Effector memory CD8-positive, alpha-beta T cell (primary cell): ENCODE measurements around the gene CXCR6.

Experiments
- ATAC-seq: fragments of 150-1000 bp; cut with Tn5 transposase; replicated peaks from 2 replicates; pipeline ENCODE4 v1.10.0; 2021; ENCODE audit warnings: mild to moderate bottlenecking, moderate library complexity
- DNase-seq, 3 experiments: peaks; one replicate each; pipeline ENCODE4 v3.0.0; 2021
- H3K27ac Mint-ChIP-seq, 2 donors: one replicate each; pipeline ENCODE4 v1.8.0; 2022; ENCODE audit warnings: mild to moderate bottlenecking in 2 of 2, mixed read lengths in 2 of 2, moderate library complexity in 2 of 2
- H3K27me3 Mint-ChIP-seq, 2 donors: one replicate each; pipeline ENCODE4 v1.8.0; 2022; ENCODE audit warnings: mixed read lengths in 2 of 2
- H3K36me3 Mint-ChIP-seq: one replicate; pipeline ENCODE4 v1.8.0; 2022; ENCODE audit warnings: mild to moderate bottlenecking, moderate library complexity, mixed read lengths; ENCODE audit not compliant: insufficient read depth
- H3K4me1 Mint-ChIP-seq, 2 donors: one replicate each; pipeline ENCODE4 v1.8.0; 2022; ENCODE audit warnings: low read depth in 2 of 2, mixed read lengths in 2 of 2
- H3K4me3 Mint-ChIP-seq, 2 donors: one replicate each; pipeline ENCODE4 v1.8.0; 2022; ENCODE audit warnings: mild to moderate bottlenecking in 2 of 2, mixed read lengths in 2 of 2, moderate library complexity in 2 of 2
- H3K9me3 Mint-ChIP-seq, 2 donors: one replicate each; pipeline ENCODE4 v1.8.0; 2022; ENCODE audit warnings: mixed read lengths in 2 of 2

CXCR6 gene

GRCh38 chr3:45912435-45912834 lies 30.8 kb upstream of the CXCR6 start:
- Mint-ChIP-seq H3K27ac (peak overlapping the region in 1 of 2 donors; percentile 52), H3K36me3 (peaks cover 29% of the 10 kb centered on the region), H3K27me3 (no peaks in the 10 kb centered on the region), H3K4me1 (peaks cover 52 to 68% of the 10 kb centered on the region in 2 donors), H3K4me3 (peak overlapping the region in 1 of 2 donors; percentile 5), H3K9me3 (no peaks in the 10 kb centered on the region)
- DNase-seq, result no peak
- ATAC-seq, result no peak

GRCh38 chr3:45914362-45915058 lies 28.8 kb upstream of the CXCR6 start:
- H3K4me3 Mint-ChIP-seq, result peak overlapping the region; percentile 72 to 81
- no peak for ATAC-seq
- no peaks in the 10 kb centered on the region for H3K27me3 Mint-ChIP-seq
- peaks cover 38% of the 10 kb centered on the region for H3K36me3 Mint-ChIP-seq
- H3K9me3 Mint-ChIP-seq, result no peaks in the 10 kb centered on the region
- DNase-seq, result no peak
- peak overlapping the region; percentile 28 to 94 for H3K27ac Mint-ChIP-seq
- peaks cover 41 to 54% of the 10 kb centered on the region in 2 donors for H3K4me1 Mint-ChIP-seq

- Mint-ChIP-seq H3K36me3 (peaks cover 39% of the 10 kb centered on the region), H3K4me3 (peak overlapping the region; percentile 72 to 81), H3K27ac (peak overlapping the region; percentile 85 to 94), H3K9me3 (no peaks in the 10 kb centered on the region), H3K4me1 (peaks cover 37 to 49% of the 10 kb centered on the region in 2 donors), H3K27me3 (no peaks in the 10 kb centered on the region)
- ATAC-seq (no peak), DNase-seq (no peak)
Observed at GRCh38 chr3:45915059-45915439, 28.2 kb upstream of the CXCR6 start.

- Mint-ChIP-seq H3K27me3 (no peaks in the 10 kb centered on the region), H3K4me1 (peaks cover 33 to 45% of the 10 kb centered on the region in 2 donors), H3K36me3 (peaks cover 45% of the 10 kb centered on the region), H3K4me3 (peak overlapping the region; percentile 72 to 81), H3K27ac (peak overlapping the region; percentile 85 to 94), H3K9me3 (no peaks in the 10 kb centered on the region)
- peak; percentile 84 for ATAC-seq
- peak; percentile 51 to 72 (median 71) for DNase-seq
Observed at GRCh38 chr3:45915518-45916231, 27.6 kb upstream of the CXCR6 start.

GRCh38 chr3:45917146-45917898 lies 25.9 kb upstream of the CXCR6 start:
- Mint-ChIP-seq H3K4me1 (peaks cover 40 to 41% of the 10 kb centered on the region in 2 donors), H3K27ac (peak overlapping the region; percentile 27 to 94), H3K36me3 (peaks cover 55% of the 10 kb centered on the region), H3K4me3 (peak overlapping the region in 1 of 2 donors; percentile 27), H3K27me3 (no peaks in the 10 kb centered on the region), H3K9me3 (no peaks in the 10 kb centered on the region)
- ATAC-seq (no peak), DNase-seq (no peak)

- Mint-ChIP-seq H3K9me3 (no peaks in the 10 kb centered on the region), H3K27ac (peak overlapping the region; percentile 86 to 91), H3K27me3 (no peaks in the 10 kb centered on the region), H3K4me1 (peaks cover 28 to 33% of the 10 kb centered on the region in 2 donors), H3K36me3 (peaks cover 79% of the 10 kb centered on the region), H3K4me3 (peak overlapping the region; percentile 21 to 46)
- ATAC-seq (no peak), DNase-seq (no peak)
Observed at GRCh38 chr3:45921158-45922038, 21.9 kb upstream of the CXCR6 start.

- Mint-ChIP-seq H3K27me3 (no peaks in the 10 kb centered on the region), H3K9me3 (no peaks in the 10 kb centered on the region), H3K4me1 (peaks cover 22 to 27% of the 10 kb centered on the region in 2 donors), H3K27ac (peak overlapping the region; percentile 86 to 91), H3K36me3 (peaks cover 78% of the 10 kb centered on the region), H3K4me3 (no peak overlapping the region)
- DNase-seq, result no peak
- ATAC-seq, result no peak
Observed at GRCh38 chr3:45922039-45922326, 21.3 kb upstream of the CXCR6 start.

- ATAC-seq, result no peak
- H3K27ac Mint-ChIP-seq, result peak overlapping the region; percentile 50 to 59
- DNase-seq, result no peak
- H3K4me3 Mint-ChIP-seq, result no peak overlapping the region
- H3K27me3 Mint-ChIP-seq, result no peaks in the 10 kb centered on the region
- peaks cover 17 to 30% of the 10 kb centered on the region in 2 donors for H3K4me1 Mint-ChIP-seq
- peaks cover 77% of the 10 kb centered on the region for H3K36me3 Mint-ChIP-seq
- no peaks in the 10 kb centered on the region for H3K9me3 Mint-ChIP-seq
Observed at GRCh38 chr3:45922950-45923590, 20.2 kb upstream of the CXCR6 start.

GRCh38 chr3:45923755-45924154 lies 19.5 kb upstream of the CXCR6 start:
- no peak for ATAC-seq
- H3K4me1 Mint-ChIP-seq, result peaks cover 20 to 30% of the 10 kb centered on the region in 2 donors
- no peak overlapping the region for H3K4me3 Mint-ChIP-seq
- no peaks in the 10 kb centered on the region for H3K9me3 Mint-ChIP-seq
- no peak for DNase-seq
- peak overlapping the region; percentile 50 to 59 for H3K27ac Mint-ChIP-seq
- peaks cover 79% of the 10 kb centered on the region for H3K36me3 Mint-ChIP-seq
- H3K27me3 Mint-ChIP-seq, result no peaks in the 10 kb centered on the region

GRCh38 chr3:45927881-45928280 lies 15.4 kb upstream of the CXCR6 start:
- no peaks in the 10 kb centered on the region for H3K9me3 Mint-ChIP-seq
- no peak overlapping the region for H3K27ac Mint-ChIP-seq
- no peak overlapping the region for H3K4me3 Mint-ChIP-seq
- DNase-seq (no peak), ATAC-seq (no peak)
- H3K4me1 Mint-ChIP-seq, result peaks cover 24 to 28% of the 10 kb centered on the region in 2 donors
- H3K36me3 Mint-ChIP-seq, result peaks cover 81% of the 10 kb centered on the region
- no peaks in the 10 kb centered on the region for H3K27me3 Mint-ChIP-seq

- ATAC-seq, result peak; percentile 93
- peak; percentile 65 to 77 (median 67) for DNase-seq
- Mint-ChIP-seq H3K4me3 (no peak overlapping the region), H3K9me3 (no peaks in the 10 kb centered on the region), H3K36me3 (peaks cover 81% of the 10 kb centered on the region), H3K27ac (peak overlapping the region; percentile 55 to 90), H3K27me3 (no peaks in the 10 kb centered on the region), H3K4me1 (peaks cover 19 to 21% of the 10 kb centered on the region in 2 donors)
Observed at GRCh38 chr3:45929042-45929679, 14.1 kb upstream of the CXCR6 start.

- peak overlapping the region in 1 of 2 donors; percentile 41 for H3K27ac Mint-ChIP-seq
- H3K4me3 Mint-ChIP-seq, result no peak overlapping the region
- DNase-seq, result no peak
- no peaks in the 10 kb centered on the region for H3K27me3 Mint-ChIP-seq
- H3K4me1 Mint-ChIP-seq, result peaks cover 14 to 15% of the 10 kb centered on the region in 2 donors
- peaks cover 84% of the 10 kb centered on the region for H3K36me3 Mint-ChIP-seq
- no peaks in the 10 kb centered on the region for H3K9me3 Mint-ChIP-seq
- no peak for ATAC-seq
Observed at GRCh38 chr3:45931496-45931895, 11.8 kb upstream of the CXCR6 start.
